ENCODE measurements around the gene ASCC1.
"Not testable (repeated sequence)": the region's sequence is repeated elsewhere in the genome, so short reads cannot be mapped to it uniquely, and the experiment has no call there.

Gene ASCC1

GRCh38 chr10:72123616-72124015, 92.5 kb downstream of the ASCC1 start:
- no peak for DNase-seq

- DNase-seq = no peak
Observed at GRCh38 chr10:72122221-72122620, 93.9 kb downstream of the ASCC1 start.

- DNase-seq = no peak
Observed at GRCh38 chr10:72121389-72121788, 94.7 kb downstream of the ASCC1 start.

- DNase-seq = no peak
Observed at GRCh38 chr10:72116372-72116771, 99.7 kb downstream of the ASCC1 start.

GRCh38 chr10:72114706-72115450, 101.2 kb downstream of the ASCC1 start:
- no peak for DNase-seq

GRCh38 chr10:72110673-72111401, 105.2 kb downstream of the ASCC1 start:
- DNase-seq = no peak

- no peak for DNase-seq
Observed at GRCh38 chr10:72109636-72110157, 106.4 kb downstream of the ASCC1 start.

GRCh38 chr10:72108830-72109635, 107.0 kb downstream of the ASCC1 start:
- DNase-seq = no peak

GRCh38 chr10:72108004-72108370, 108.1 kb downstream of the ASCC1 start:
- DNase-seq = not testable (repeated sequence)

- no peak for DNase-seq
Observed at GRCh38 chr10:72107325-72108003, 108.6 kb downstream of the ASCC1 start.

- no peak for DNase-seq
Observed at GRCh38 chr10:72106896-72107295, 109.2 kb downstream of the ASCC1 start.

- no peak for DNase-seq
Observed at GRCh38 chr10:72106154-72106849, 109.8 kb downstream of the ASCC1 start.

GRCh38 chr10:72105710-72106109, 110.4 kb downstream of the ASCC1 start:
- no peak for DNase-seq

GRCh38 chr10:72105098-72105475, 111.0 kb downstream of the ASCC1 start:
- DNase-seq = no peak

- no peak for DNase-seq
Observed at GRCh38 chr10:72104472-72105097, 111.5 kb downstream of the ASCC1 start.

- no peak for DNase-seq
Observed at GRCh38 chr10:72099600-72099921, 116.5 kb downstream of the ASCC1 start.

GRCh38 chr10:72098836-72099599, 117.1 kb downstream of the ASCC1 start:
- no peak for DNase-seq

- DNase-seq = no peak
Observed at GRCh38 chr10:72098301-72098835, 117.7 kb downstream of the ASCC1 start.

- peak; percentile 71 for DNase-seq
Observed at GRCh38 chr10:72097448-72098300, 118.4 kb downstream of the ASCC1 start.

All from amniotic stem cell (primary cell).